SK-N-SH treated with all-trans-retinoic acid at 6 μM for 48 hours (cell line): ENCODE measurements around the gene ZNF836.

Experiments
- ATAC-seq: fragments of 200-7000 bp; cut with Tn5 transposase; 3 replicates; pipeline ENCODE4 v1.9.1; 2020; ENCODE audit warnings: mild to moderate bottlenecking, moderate library complexity
- ARNTL ChIP-seq: fragments of 450-650 bp; formaldehyde crosslinking; IDR thresholded peaks from 2 replicates; pipeline ENCODE4 v1.5.0; 2020; ENCODE audit warnings: low read depth, mild to moderate bottlenecking, moderate library complexity, borderline replicate concordance
- BACH2 ChIP-seq: fragments of 250-450 bp; sonication (Bioruptor Pico); IDR thresholded peaks from 2 replicates; pipeline ENCODE4 v1.9.0; 2021; ENCODE audit warnings: mild to moderate bottlenecking, borderline replicate concordance
- CSDC2 ChIP-seq: fragments of 250-450 bp; sonication (Bioruptor Pico); IDR thresholded peaks from 2 replicates; pipeline ENCODE4 v1.5.0; 2020; ENCODE audit warnings: mild to moderate bottlenecking, moderate library complexity
- ESRRG ChIP-seq: fragments of 250-450 bp; sonication (Bioruptor Pico); IDR thresholded peaks from 2 replicates; pipeline ENCODE4 v1.6.1; 2021; ENCODE audit warnings: mild to moderate bottlenecking
- GLIS3 ChIP-seq: fragments of 250-450 bp; sonication (Bioruptor Pico); IDR thresholded peaks from 2 replicates; pipeline ENCODE4 v1.5.0; 2020; ENCODE audit warnings: mild to moderate bottlenecking, moderate library complexity
- ISL1 ChIP-seq: fragments of 250-450 bp; sonication (Bioruptor Pico); IDR thresholded peaks from 2 replicates; pipeline ENCODE4 v2.1.2; 2022; ENCODE audit warnings: mild to moderate bottlenecking, moderate library complexity
- OSR1 ChIP-seq: fragments of 250-450 bp; sonication (Bioruptor Pico); IDR thresholded peaks from 2 replicates; pipeline ENCODE4 v1.8.0; 2022; ENCODE audit warnings: moderate library complexity, mild to moderate bottlenecking, inconsistent platforms
- PPARA ChIP-seq: fragments of 250-450 bp; sonication (Bioruptor Pico); IDR thresholded peaks from 2 replicates; pipeline ENCODE4 v1.5.0; 2020; ENCODE audit warnings: mild to moderate bottlenecking, borderline replicate concordance
- RARB ChIP-seq: fragments of 250-450 bp; sonication (Bioruptor Pico); IDR thresholded peaks from 2 replicates; pipeline ENCODE4 v1.8.0; 2021; ENCODE audit warnings: mild to moderate bottlenecking, moderate library complexity
- SNAI2 ChIP-seq: fragments of 250-450 bp; sonication (Bioruptor Pico); IDR thresholded peaks from 2 replicates; pipeline ENCODE4 v1.5.0; 2020; ENCODE audit warnings: mild to moderate bottlenecking, moderate library complexity
- TCF4 ChIP-seq: fragments of 250-450 bp; sonication (Bioruptor Pico); IDR thresholded peaks from 2 replicates; pipeline ENCODE4 v1.8.0; 2021; ENCODE audit warnings: mild to moderate bottlenecking, moderate library complexity, borderline replicate concordance
- ZC3H10 ChIP-seq: fragments of 250-450 bp; sonication (Bioruptor Pico); IDR thresholded peaks from 2 replicates; pipeline ENCODE4 v1.5.1; 2021; ENCODE audit warnings: mild to moderate bottlenecking, moderate library complexity
- ZFP3 ChIP-seq: fragments of 250-450 bp; sonication (Bioruptor Pico); IDR thresholded peaks from 2 replicates; pipeline ENCODE4 v1.5.0; 2020; ENCODE audit warnings: mild to moderate bottlenecking, moderate library complexity
- ZFP30 ChIP-seq: fragments of 450-650 bp; formaldehyde crosslinking; IDR thresholded peaks from 2 replicates; pipeline ENCODE4 v1.5.0; 2022; ENCODE audit warnings: mild to moderate bottlenecking, moderate library complexity
- ZNF565 ChIP-seq: fragments of 450-650 bp; formaldehyde crosslinking; conservative IDR thresholded peaks from 2 replicates; pipeline ENCODE4 v1.5.0; 2020; ENCODE audit warnings: low read depth, mild to moderate bottlenecking, moderate library complexity
- ZNF70 ChIP-seq: fragments of 450-650 bp; formaldehyde crosslinking; IDR thresholded peaks from 2 replicates; pipeline ENCODE4 v1.5.0; 2020; ENCODE audit warnings: mild to moderate bottlenecking, moderate library complexity
- ZNF8 ChIP-seq: fragments of 450-650 bp; formaldehyde crosslinking; IDR thresholded peaks from 2 replicates; pipeline ENCODE4 v1.5.0; 2020; ENCODE audit warnings: mild to moderate bottlenecking, moderate library complexity
- TF ChIP-seq, protein P1 (sequence below): fragments of 250-450 bp; sonication (Bioruptor Pico); IDR thresholded peaks from 2 replicates; pipeline ENCODE4 v1.5.0; 2020; ENCODE audit warnings: mild to moderate bottlenecking, moderate library complexity
- TF ChIP-seq, protein P2 (sequence below): fragments of 250-450 bp; sonication (Bioruptor Pico); IDR thresholded peaks from 2 replicates; pipeline ENCODE4 v1.8.0; 2021; ENCODE audit warnings: low read depth, mild to moderate bottlenecking, moderate library complexity, borderline replicate concordance
- TF ChIP-seq, protein P3 (sequence below): fragments of 250-450 bp; sonication (Bioruptor Pico); IDR thresholded peaks from 2 replicates; pipeline ENCODE4 v1.5.1; 2020; ENCODE audit warnings: low read depth, mild to moderate bottlenecking, moderate library complexity
- TF ChIP-seq, protein P4 (sequence below): fragments of 250-450 bp; sonication (Bioruptor Pico); IDR thresholded peaks from 2 replicates; pipeline ENCODE4 v1.8.0; 2020; ENCODE audit warnings: mild to moderate bottlenecking, moderate library complexity, borderline replicate concordance
- TF ChIP-seq, protein P5 (sequence below): fragments of 250-450 bp; sonication (Bioruptor Pico); IDR thresholded peaks from 2 replicates; pipeline ENCODE4 v1.5.1; 2021; ENCODE audit warnings: mild to moderate bottlenecking, moderate library complexity

ZNF836 gene

DNA sequence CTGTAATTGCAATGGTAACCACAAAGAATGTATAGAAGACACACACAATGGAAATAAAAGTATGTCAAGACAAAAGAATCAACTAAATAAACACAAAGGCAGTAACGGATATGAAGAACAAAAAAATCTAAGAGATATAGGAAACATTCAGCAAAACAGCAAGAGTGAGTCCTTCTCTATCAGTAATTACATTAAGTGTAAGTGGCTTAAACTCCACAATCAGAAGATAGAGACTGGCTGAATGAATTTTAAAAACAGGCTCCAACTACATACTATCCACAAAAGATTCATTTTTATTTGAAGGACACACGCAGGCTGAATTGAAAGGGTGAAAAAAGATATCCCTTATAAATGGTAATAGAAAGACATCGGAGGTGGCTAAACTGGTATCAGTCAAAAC is 51.1 kb downstream of the ZNF836 start:
- no peak for ATAC-seq
- TF ChIP-seq, protein P1, sequence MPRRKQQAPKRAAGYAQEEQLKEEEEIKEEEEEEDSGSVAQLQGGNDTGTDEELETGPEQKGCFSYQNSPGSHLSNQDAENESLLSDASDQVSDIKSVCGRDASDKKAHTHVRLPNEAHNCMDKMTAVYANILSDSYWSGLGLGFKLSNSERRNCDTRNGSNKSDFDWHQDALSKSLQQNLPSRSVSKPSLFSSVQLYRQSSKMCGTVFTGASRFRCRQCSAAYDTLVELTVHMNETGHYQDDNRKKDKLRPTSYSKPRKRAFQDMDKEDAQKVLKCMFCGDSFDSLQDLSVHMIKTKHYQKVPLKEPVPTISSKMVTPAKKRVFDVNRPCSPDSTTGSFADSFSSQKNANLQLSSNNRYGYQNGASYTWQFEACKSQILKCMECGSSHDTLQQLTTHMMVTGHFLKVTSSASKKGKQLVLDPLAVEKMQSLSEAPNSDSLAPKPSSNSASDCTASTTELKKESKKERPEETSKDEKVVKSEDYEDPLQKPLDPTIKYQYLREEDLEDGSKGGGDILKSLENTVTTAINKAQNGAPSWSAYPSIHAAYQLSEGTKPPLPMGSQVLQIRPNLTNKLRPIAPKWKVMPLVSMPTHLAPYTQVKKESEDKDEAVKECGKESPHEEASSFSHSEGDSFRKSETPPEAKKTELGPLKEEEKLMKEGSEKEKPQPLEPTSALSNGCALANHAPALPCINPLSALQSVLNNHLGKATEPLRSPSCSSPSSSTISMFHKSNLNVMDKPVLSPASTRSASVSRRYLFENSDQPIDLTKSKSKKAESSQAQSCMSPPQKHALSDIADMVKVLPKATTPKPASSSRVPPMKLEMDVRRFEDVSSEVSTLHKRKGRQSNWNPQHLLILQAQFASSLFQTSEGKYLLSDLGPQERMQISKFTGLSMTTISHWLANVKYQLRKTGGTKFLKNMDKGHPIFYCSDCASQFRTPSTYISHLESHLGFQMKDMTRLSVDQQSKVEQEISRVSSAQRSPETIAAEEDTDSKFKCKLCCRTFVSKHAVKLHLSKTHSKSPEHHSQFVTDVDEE (CRISPR knock-in tag): no peak
- TF ChIP-seq GLIS3 (CRISPR knock-in tag): no peak
- TF ChIP-seq, protein P2, sequence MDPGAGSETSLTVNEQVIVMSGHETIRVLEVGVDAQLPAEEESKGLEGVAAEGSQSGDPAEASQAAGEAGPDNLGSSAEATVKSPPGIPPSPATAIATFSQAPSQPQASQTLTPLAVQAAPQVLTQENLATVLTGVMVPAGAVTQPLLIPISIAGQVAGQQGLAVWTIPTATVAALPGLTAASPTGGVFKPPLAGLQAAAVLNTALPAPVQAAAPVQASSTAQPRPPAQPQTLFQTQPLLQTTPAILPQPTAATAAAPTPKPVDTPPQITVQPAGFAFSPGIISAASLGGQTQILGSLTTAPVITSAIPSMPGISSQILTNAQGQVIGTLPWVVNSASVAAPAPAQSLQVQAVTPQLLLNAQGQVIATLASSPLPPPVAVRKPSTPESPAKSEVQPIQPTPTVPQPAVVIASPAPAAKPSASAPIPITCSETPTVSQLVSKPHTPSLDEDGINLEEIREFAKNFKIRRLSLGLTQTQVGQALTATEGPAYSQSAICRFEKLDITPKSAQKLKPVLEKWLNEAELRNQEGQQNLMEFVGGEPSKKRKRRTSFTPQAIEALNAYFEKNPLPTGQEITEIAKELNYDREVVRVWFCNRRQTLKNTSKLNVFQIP (CRISPR knock-in tag): no peak
- TF ChIP-seq RARB: no peak
- TF ChIP-seq, protein P3, sequence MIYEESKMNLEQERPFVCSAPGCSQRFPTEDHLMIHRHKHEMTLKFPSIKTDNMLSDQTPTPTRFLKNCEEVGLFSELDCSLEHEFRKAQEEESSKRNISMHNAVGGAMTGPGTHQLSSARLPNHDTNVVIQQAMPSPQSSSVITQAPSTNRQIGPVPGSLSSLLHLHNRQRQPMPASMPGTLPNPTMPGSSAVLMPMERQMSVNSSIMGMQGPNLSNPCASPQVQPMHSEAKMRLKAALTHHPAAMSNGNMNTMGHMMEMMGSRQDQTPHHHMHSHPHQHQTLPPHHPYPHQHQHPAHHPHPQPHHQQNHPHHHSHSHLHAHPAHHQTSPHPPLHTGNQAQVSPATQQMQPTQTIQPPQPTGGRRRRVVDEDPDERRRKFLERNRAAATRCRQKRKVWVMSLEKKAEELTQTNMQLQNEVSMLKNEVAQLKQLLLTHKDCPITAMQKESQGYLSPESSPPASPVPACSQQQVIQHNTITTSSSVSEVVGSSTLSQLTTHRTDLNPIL: no peak

DNA sequence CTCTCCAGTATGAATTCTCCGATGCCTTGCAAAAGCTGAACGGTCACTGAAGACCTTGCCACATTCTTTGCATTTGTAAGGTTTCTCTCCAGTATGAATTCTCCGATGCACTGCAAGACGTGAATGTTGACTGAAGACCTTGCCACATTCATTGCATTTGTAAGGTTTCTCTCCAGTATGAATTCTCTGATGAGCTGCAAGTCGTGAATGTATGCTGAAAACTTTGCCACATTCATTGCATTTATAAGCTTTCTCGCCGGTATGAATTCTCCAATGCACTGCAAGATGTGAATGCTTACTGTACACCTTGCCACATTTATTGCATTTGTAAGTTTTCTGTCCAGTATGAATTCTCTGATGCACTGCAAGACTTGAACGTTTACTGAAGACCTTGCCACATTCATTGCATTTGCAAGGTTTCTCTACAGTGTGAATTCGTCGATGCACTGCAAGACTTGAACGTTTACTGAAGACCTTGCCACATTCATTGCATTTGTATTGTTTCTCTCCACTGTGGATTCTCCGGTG is 55.8 kb downstream of the ZNF836 start:
- no peak for TF ChIP-seq ZC3H10 (CRISPR knock-in tag)
- TF ChIP-seq, protein P4, sequence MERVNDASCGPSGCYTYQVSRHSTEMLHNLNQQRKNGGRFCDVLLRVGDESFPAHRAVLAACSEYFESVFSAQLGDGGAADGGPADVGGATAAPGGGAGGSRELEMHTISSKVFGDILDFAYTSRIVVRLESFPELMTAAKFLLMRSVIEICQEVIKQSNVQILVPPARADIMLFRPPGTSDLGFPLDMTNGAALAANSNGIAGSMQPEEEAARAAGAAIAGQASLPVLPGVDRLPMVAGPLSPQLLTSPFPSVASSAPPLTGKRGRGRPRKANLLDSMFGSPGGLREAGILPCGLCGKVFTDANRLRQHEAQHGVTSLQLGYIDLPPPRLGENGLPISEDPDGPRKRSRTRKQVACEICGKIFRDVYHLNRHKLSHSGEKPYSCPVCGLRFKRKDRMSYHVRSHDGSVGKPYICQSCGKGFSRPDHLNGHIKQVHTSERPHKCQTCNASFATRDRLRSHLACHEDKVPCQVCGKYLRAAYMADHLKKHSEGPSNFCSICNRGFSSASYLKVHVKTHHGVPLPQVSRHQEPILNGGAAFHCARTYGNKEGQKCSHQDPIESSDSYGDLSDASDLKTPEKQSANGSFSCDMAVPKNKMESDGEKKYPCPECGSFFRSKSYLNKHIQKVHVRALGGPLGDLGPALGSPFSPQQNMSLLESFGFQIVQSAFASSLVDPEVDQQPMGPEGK (CRISPR knock-in tag): no peak
- TF ChIP-seq ZFP3: no peak
- TF ChIP-seq ESRRG: no peak
- no peak for TF ChIP-seq CSDC2 (CRISPR knock-in tag)
- no peak for TF ChIP-seq PPARA
- no peak for TF ChIP-seq OSR1 (CRISPR knock-in tag)
- no peak for TF ChIP-seq ZFP30
- no peak for TF ChIP-seq ARNTL
- TF ChIP-seq, protein P5, sequence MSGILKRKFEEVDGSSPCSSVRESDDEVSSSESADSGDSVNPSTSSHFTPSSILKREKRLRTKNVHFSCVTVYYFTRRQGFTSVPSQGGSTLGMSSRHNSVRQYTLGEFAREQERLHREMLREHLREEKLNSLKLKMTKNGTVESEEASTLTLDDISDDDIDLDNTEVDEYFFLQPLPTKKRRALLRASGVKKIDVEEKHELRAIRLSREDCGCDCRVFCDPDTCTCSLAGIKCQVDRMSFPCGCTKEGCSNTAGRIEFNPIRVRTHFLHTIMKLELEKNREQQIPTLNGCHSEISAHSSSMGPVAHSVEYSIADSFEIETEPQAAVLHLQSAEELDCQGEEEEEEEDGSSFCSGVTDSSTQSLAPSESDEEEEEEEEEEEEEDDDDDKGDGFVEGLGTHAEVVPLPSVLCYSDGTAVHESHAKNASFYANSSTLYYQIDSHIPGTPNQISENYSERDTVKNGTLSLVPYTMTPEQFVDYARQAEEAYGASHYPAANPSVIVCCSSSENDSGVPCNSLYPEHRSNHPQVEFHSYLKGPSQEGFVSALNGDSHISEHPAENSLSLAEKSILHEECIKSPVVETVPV (CRISPR knock-in tag): no peak
- no peak for TF ChIP-seq RARB
- TF ChIP-seq TCF4 (CRISPR knock-in tag): no peak
- no peak for TF ChIP-seq ZNF8 (CRISPR knock-in tag)
- TF ChIP-seq GLIS3 (CRISPR knock-in tag): no peak
- TF ChIP-seq ISL1 (CRISPR knock-in tag): no peak
- TF ChIP-seq, protein P2 (CRISPR knock-in tag): no peak
- TF ChIP-seq BACH2 (CRISPR knock-in tag): no peak
- TF ChIP-seq ZNF565 (CRISPR knock-in tag): no peak
- TF ChIP-seq, all 23 proteins: peak for 0
- ATAC-seq: no peak

DNA sequence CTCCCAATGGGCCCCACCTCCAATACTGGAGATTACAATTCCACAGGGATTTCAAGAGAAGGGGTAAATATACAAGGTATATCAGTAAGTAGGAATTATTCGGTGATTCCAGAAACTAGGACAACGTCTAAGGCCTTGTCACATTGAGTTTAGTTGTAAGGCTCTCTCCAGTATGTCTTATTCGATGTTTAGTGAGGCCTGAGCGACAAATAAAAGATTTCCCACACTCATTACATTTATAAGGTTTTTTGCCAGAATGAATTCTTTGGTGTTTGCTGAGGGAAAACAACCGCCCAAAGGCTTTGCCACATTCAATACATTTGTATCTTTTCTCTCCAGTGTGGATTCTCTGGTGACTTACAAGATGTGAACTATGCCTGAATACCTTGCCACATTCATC is 56.7 kb downstream of the ZNF836 start:
- ATAC-seq: no peak
- TF ChIP-seq ZC3H10 (CRISPR knock-in tag): no peak
- TF ChIP-seq, protein P5 (CRISPR knock-in tag): no peak
- TF ChIP-seq, protein P4 (CRISPR knock-in tag): no peak
- TF ChIP-seq OSR1 (CRISPR knock-in tag): no peak
- no peak for TF ChIP-seq SNAI2 (CRISPR knock-in tag)
- TF ChIP-seq RARB: no peak
- TF ChIP-seq GLIS3 (CRISPR knock-in tag): no peak
- no peak for TF ChIP-seq ZFP30
- TF ChIP-seq ZFP3: no peak
- TF ChIP-seq ZNF565 (CRISPR knock-in tag): no peak
- TF ChIP-seq ZNF70 (CRISPR knock-in tag): no peak
- TF ChIP-seq, protein P3: no peak
- TF ChIP-seq, all 23 proteins: peak for 0
